ENCODE measurements around the gene KANK2. TPM values are rescaled to one million over a fixed set of nuclear protein-coding genes. Genes with fewer than 3 reads are reported as not detected.

The KANK2 gene
- total RNA-seq, result 1 to 10 TPM; 3.5 to 3.6 TPM

DNA sequence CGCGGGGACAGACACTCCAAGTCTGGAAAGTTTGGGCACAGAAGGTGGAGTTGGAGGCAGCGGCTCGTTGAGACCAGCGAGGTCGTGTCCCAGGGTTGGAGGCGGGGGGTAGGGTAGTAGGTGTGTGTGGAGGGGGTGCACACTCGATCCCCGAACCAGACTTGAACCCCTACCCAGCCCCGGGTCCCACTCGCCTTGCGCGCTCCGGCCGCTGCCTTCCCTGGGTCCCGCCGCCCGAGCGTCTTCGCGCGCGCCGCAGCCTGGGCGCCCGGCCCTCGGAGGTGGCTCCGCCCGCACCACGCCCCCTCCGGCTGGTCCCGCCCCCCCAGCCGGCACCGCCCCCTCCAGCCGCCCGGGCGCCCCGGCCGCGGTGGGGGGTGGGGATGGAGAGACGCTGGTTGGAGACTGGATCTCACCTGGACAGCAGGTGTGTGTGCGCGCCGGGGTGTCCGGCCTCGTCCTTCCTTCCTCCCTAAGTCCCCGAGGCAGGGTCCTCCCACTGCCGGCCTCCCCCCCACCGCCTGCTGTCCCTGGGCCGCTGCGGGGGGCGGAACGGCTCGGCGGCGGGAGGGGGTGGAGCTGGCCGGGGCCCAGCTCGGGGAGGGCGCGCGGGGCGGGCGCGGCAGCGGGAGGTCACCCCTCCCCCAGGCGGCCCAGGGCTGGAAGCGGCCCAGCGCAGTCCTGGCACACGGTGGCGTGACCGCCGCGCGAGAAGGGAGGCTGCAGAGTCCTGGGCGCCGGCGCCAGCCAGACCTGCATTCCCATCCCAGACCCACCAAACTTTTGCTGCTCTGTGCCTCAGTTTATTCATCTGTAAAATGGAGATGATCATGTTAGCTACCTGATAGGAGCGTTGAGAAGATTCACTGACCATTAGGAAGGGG is at the start of gene KANK2:
Gene KANK2, minus strand, starts transcription at position 255 of the 884 bp plus-strand sequence. CDS start 3,034 bp downstream, outside the sequence.
- peak within 1 kb of the TSS; percentile 62 for H3K4me3 Mint-ChIP-seq
- ATAC-seq (replicated peaks), result peak; percentile 94
- H3K36me3 Mint-ChIP-seq (ENCODE audit: low read depth), result no peaks in the 10 kb centered on the region
- no peak within 1 kb of the TSS for H3K27ac Mint-ChIP-seq
- no peaks in the 10 kb centered on the region for H3K9me3 Mint-ChIP-seq
- peaks cover 9% of the 10 kb centered on the region for H3K27me3 Mint-ChIP-seq
- H3K4me1 Mint-ChIP-seq, result no peaks in the 10 kb centered on the region

DNA sequence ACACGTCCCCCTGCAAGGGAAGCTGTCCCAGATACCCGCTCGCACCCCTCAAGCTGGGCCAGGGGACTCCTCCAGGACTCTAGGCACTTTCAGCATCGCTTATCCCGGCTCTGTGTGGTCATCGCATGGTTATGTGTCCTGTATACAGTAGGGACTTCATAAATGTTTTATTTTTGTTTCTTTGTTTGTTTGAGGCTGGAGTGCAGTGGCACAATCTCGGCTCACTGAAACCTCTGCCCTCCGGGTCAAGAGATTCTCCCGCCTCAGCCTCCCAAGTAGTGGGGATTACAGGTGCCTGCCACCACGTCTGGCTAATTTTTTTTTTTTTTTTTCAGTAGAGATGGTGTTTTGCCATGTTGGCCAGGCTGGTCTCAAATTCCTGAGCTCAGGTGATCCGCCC is 49.6 kb upstream of the KANK2 start:
- Mint-ChIP-seq H3K9me3 (no peaks in the 10 kb centered on the region), H3K27ac (no peak overlapping the region), H3K4me1 (peaks cover 4% of the 10 kb centered on the region), H3K36me3 (ENCODE audit: low read depth) (no peaks in the 10 kb centered on the region), H3K27me3 (peaks cover 10% of the 10 kb centered on the region), H3K4me3 (no peak overlapping the region)
- no peak for ATAC-seq (replicated peaks)

DNA sequence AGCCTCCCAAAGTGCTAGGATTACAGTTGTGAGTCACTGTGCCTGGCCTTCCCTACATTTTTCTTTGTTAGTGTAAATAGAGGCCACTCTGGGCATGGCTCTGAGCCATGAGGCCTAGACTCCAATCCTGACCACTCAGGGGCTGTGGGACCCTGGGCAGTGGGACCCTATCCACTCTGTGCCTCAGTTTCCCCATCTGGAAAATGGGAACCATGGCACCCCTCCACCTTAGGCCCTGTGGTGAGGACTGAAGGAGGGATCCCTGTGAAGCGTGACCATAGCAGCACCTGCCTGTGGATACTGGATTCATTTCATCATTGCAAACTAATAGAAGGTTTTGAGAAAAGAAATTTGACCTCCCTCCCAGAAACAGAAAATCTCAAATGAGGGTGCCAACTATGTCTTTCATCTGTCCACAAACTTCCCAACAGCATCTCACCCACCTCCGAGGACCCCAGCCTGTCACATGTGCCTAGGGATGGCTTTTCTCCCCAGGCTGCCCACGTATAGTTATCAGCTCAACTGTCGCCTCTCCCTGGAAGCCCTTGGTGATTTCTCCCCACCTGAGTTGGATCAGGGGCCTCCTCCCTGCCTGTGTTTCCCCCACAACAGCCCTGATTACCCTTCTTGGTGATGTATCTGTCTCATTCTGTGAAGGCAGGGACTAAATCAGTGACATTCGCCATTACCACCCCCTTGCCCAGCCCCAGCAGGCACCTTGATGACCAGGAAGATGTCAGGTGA is 47.7 kb upstream of the KANK2 start:
- Mint-ChIP-seq H3K27me3 (peaks cover 18% of the 10 kb centered on the region), H3K4me3 (no peak overlapping the region), H3K9me3 (no peaks in the 10 kb centered on the region), H3K27ac (no peak overlapping the region), H3K36me3 (ENCODE audit: low read depth) (no peaks in the 10 kb centered on the region), H3K4me1 (peaks cover 4% of the 10 kb centered on the region)
- ATAC-seq (replicated peaks), result no peak

DNA sequence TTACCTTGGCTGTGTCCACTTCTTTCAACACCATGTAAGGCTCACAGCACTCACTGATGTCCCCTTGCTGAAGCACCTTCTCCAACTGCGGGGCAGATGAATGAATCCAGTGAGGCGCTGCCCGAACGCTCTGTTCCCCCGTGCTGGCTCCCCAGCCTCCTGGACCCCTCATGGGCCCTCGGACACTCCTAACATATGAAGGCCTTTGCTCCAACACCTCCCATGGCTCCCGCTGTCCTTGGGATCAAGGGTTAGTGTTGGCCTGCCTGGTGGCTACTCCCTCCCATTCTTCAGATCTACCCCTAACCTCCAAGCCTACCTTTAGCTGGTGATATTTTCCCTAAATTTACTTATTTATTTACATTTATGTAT is 46.4 kb upstream of the KANK2 start:
- Mint-ChIP-seq H3K4me3 (peak overlapping the region; percentile 25), H3K9me3 (no peaks in the 10 kb centered on the region), H3K27me3 (peaks cover 18% of the 10 kb centered on the region), H3K4me1 (peaks cover 4% of the 10 kb centered on the region), H3K27ac (no peak overlapping the region), H3K36me3 (ENCODE audit: low read depth) (no peaks in the 10 kb centered on the region)
- no peak for ATAC-seq (replicated peaks)

DNA sequence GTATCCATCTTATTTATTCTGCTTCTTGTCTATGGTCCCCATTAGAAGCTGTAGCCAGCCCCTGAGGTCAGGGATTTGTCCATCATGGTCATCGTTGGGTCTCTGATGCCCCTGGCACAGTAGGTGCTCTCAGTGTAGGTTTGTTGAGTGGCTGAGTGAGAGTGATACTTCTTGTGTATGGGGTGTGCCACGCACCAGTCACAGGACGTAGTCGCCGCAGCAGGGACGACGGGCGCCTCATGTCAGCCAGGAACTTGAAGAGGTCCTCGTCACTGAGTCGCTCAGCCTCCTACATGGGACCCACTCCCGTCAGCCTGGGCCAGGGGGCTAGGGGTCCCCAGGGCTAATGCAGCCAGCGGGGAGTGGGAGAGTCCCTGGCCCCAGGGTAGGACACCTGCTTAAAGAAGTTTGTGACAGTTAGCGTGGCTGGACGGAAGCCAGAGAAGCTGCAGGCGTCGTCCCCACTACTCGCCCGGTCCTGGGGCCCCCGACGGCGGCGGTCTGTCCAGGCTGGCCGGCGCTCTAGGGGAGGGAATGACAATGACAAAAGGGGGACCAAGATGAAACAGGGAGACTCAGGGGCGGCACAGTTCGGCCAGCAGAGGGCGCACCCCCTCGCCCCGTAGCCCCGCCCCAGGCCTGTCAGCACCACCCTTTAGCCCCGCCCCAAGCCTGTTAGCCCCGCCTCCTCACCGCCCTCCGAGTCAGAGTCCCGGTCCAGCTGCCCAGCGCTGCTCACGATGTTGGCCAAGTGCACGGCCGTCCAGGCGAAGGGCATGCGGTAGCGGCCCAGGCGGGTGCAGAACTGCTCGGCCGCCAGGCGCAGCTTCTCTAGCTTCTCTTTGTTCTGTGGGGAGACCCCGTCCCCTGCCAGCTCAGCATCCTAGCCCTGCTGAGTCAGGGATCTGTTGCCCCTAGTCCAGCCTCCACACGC is 45.8 kb upstream of the KANK2 start:
- peaks cover 18% of the 10 kb centered on the region for H3K27me3 Mint-ChIP-seq
- peak overlapping the region; percentile 25 for H3K4me3 Mint-ChIP-seq
- peaks cover 4% of the 10 kb centered on the region for H3K4me1 Mint-ChIP-seq
- peak; percentile 99 for ATAC-seq (replicated peaks)
- H3K9me3 Mint-ChIP-seq, result no peaks in the 10 kb centered on the region
- H3K27ac Mint-ChIP-seq, result no peak overlapping the region
- H3K36me3 Mint-ChIP-seq (ENCODE audit: low read depth), result no peaks in the 10 kb centered on the region

DNA sequence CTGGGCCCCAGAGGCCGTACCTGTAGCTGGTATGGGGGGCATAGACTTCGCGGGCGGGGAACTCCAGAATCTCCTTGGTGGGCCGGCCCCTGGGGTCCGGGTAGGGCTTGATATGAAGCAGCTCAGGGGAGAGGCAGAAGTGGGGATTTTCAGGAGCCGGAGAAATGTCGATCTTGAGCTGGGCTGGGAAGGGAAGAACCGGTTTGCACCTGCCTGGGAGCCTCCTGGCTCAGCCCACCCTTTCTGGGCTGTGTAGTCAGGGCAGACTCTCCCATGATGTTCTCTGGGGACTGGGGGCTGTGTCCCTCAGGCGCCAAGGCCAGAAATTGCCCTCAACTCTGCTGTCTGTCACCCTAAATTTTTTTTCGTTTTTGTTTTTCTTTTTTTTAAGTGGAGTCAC is 44.7 kb upstream of the KANK2 start:
- Mint-ChIP-seq H3K27ac (no peak overlapping the region), H3K4me1 (peaks cover 4% of the 10 kb centered on the region), H3K27me3 (peaks cover 19% of the 10 kb centered on the region), H3K9me3 (no peaks in the 10 kb centered on the region), H3K36me3 (ENCODE audit: low read depth) (no peaks in the 10 kb centered on the region), H3K4me3 (no peak overlapping the region)
- no peak for ATAC-seq (replicated peaks)

DNA sequence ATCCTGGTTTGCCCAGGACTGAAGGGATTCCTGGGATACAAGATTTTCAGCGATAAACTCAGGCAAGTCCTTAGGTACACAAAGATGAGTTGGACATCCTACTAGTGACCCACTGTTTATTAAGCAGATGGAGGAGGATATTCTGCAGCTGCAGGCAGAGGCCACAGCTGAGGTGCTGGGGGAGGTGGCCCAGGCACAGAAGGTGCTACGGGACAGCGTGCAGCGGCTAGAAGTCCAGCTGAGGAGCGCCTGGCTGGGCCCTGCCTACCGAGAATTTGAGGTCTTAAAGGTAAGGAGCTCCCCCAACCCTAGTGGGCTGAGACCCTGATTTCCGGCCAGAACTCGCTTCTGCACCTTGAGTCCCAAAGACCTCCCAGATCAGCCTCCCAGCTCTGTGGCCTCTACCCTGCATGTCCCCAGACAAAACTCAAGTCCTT is 42.7 kb upstream of the KANK2 start:
- ATAC-seq (replicated peaks), result no peak
- H3K9me3 Mint-ChIP-seq, result no peaks in the 10 kb centered on the region
- peaks cover 4% of the 10 kb centered on the region for H3K4me1 Mint-ChIP-seq
- H3K36me3 Mint-ChIP-seq (ENCODE audit: low read depth), result no peaks in the 10 kb centered on the region
- no peak overlapping the region for H3K27ac Mint-ChIP-seq
- H3K4me3 Mint-ChIP-seq, result no peak overlapping the region
- H3K27me3 Mint-ChIP-seq, result peaks cover 16% of the 10 kb centered on the region

DNA sequence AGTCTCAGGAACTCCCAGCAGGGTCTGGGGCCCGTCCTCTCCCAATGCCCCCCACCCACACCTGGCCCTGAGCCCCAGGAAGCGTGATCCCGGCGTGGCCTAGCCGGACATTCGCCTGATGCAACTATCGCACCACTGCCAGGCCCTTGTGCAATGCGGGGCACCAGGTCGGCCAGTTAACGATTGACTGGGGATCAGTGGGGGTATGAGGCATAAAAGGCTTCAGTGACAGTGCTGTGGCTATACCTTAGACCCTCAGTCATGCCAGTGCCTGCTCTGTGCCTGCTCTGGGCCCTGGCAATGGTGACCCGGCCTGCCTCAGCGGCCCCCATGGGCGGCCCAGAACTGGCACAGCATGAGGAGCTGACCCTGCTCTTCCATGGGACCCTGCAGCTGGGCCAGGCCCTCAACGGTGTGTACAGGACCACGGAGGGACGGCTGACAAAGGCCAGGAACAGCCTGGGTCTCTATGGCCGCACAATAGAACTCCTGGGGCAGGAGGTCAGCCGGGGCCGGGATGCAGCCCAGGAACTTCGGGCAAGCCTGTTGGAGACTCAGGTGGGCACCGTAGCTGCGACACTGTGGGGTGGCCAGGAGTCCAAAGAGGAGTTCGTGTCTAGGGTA is 42.1 kb upstream of the KANK2 start, which contains the start of gene ANGPTL8:
Gene ANGPTL8, plus strand, starts transcription at position 243 of the 624 bp plus-strand sequence. Its CDS starts 19 bp downstream, at position 262.
- ATAC-seq (replicated peaks), result no peak
- Mint-ChIP-seq H3K36me3 (ENCODE audit: low read depth) (no peaks in the 10 kb centered on the region), H3K4me3 (no peak within 1 kb of the TSS), H3K27me3 (peaks cover 16% of the 10 kb centered on the region), H3K9me3 (no peaks in the 10 kb centered on the region), H3K27ac (no peak within 1 kb of the TSS), H3K4me1 (peaks cover 4% of the 10 kb centered on the region)

DNA sequence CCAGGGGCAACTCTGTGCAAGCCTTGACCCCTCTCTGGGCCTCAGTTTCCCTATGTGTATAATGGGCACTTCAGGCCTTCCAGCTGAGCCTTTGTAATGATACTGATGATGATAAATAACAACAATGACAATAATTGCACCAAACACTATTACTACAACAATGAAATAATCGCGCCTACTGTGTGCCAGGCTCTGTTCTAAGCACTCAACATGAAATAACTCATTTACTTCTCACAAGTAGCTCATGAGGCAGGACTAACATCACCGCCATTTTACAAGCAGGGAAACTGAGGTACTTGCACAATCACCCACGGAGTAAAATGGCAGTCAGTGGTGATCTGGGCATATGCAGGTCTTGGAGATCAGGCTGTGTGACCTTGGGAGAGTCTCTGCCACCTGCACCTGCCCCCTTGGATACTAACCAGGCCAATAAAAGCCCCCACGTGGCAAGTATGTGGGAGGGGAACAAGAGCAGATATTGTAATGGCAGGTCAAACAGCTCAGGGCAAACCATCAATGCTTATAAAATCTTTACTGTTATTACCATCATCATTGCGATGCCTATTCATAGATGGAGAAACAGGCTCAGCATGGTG is 41.5 kb upstream of the KANK2 start:
- H3K27me3 Mint-ChIP-seq, result peaks cover 16% of the 10 kb centered on the region
- no peak overlapping the region for H3K27ac Mint-ChIP-seq
- no peak overlapping the region for H3K4me3 Mint-ChIP-seq
- peaks cover 4% of the 10 kb centered on the region for H3K4me1 Mint-ChIP-seq
- no peaks in the 10 kb centered on the region for H3K9me3 Mint-ChIP-seq
- ATAC-seq (replicated peaks), result no peak
- H3K36me3 Mint-ChIP-seq (ENCODE audit: low read depth), result no peaks in the 10 kb centered on the region

DNA sequence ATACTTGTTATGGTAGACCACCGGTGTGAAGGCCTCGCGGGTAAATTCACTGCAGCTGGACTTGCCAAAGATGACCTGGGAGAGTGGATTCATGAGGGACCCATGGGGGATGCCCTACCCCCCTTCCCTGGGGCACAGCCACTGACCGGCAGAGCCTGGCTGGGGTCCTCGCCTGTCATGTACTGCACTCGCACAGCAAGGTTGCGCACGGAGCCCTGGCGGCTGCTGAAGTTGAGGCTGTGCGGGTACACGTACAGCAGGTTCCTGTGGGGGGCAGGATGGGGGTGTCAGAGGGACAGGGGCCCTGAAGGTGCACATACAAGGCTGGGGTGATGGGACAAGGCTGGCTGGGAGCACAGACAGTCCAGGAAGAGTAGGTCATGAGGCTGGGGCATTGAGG is 40.7 kb upstream of the KANK2 start:
- Mint-ChIP-seq H3K4me1 (no peaks in the 10 kb centered on the region), H3K9me3 (no peaks in the 10 kb centered on the region), H3K36me3 (ENCODE audit: low read depth) (no peaks in the 10 kb centered on the region), H3K27ac (no peak overlapping the region), H3K4me3 (no peak overlapping the region), H3K27me3 (peaks cover 16% of the 10 kb centered on the region)
- no peak for ATAC-seq (replicated peaks)

DNA sequence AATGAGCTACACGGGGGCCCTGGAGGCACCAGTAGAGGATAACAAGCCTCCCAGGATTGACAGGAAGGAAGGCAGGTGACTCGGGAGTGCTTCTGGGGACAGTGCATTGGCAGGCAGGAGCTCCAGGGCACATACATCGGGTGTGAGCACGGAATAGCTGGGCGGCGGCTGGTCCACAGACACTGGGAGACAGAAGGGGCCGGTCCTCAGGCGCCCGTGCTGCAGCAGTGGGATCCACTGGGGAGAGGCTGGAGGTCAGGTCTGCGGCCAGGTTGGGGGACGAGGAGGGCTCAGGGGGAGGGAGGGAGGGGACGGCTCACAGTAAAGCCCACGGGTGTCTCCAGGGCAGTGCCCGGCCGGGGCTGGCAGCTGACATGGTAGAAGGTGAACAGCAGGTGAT is 40.0 kb upstream of the KANK2 start:
- Mint-ChIP-seq H3K4me1 (no peaks in the 10 kb centered on the region), H3K36me3 (ENCODE audit: low read depth) (no peaks in the 10 kb centered on the region), H3K27ac (no peak overlapping the region), H3K27me3 (peaks cover 12% of the 10 kb centered on the region), H3K4me3 (no peak overlapping the region), H3K9me3 (no peaks in the 10 kb centered on the region)
- no peak for ATAC-seq (replicated peaks)

DNA sequence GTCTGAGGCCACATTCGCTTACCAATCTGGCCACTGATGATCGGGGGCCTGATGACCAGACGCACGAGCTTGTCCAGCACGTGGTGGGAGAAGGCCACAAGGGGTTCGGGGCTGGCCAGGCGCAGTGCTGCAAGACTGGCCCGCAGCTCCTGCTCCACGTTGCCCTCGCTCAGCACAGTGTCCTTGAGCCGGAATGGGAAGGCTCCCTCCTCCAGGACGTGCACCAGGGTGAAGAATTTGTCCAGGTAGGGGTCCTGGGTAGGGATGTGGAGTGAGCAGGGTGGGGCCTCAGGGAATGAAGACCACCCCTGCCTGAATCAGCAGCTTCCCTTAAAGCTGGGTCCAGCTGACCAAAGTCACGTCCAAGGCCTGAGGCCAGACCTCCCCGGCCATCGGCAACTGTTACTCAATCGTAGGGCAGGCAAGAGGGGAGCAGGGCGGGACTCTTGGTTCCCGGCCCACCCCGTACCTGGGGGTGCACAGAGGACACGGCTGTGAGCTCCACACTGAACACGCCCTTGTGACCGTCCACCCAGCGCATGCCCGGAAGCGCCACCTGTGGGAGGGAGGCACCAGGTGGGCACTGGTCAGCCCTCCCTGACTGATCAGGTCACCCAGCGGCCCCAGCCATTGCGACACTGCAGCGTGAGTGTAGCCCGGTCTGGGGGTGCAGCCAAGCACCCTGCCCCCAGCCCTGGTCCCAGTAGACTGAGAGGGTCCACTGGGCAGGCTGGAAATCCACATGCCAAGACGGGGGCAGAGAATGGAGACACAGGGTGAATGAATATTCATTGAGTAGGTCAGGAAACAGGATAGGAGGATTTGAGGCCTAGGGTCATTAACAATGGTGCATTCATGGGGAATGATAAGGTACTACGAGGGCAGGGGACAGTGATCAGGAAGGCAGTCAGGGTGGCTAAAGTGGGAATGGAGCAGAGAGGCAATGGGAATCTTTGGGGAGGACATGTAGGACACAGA is 39.3 kb upstream of the KANK2 start:
- no peak overlapping the region for H3K27ac Mint-ChIP-seq
- no peak for ATAC-seq (replicated peaks)
- no peaks in the 10 kb centered on the region for H3K4me1 Mint-ChIP-seq
- H3K27me3 Mint-ChIP-seq, result peaks cover 8% of the 10 kb centered on the region
- no peaks in the 10 kb centered on the region for H3K9me3 Mint-ChIP-seq
- H3K4me3 Mint-ChIP-seq, result no peak overlapping the region
- H3K36me3 Mint-ChIP-seq (ENCODE audit: low read depth), result no peaks in the 10 kb centered on the region
